ENCODE data around the gene ENAH.

The ENAH gene

GRCh38 chr1:225601902-225602589 lies 50.9 kb downstream of the ENAH start:
- no peak for DNase-seq

DNA sequence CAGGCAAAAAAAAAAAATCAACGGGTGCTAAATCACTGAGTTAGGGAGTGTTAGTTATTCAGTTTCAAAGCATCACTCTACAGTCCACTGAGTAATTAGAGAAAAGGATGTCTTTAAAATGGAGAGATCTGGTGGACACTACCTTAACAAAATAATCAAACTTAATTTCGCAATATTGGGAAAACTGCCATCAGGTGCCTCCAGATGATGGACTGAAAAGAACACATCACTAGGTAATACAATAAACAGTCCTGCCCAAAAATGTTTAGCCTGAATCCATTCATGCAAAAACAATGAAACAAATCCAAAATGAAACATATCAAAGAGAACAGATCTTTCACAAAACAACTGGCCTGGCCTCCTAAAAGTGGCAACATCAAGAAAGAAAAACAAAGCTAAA lies 54.1 kb downstream of the ENAH start:
- no peak for DNase-seq

DNA sequence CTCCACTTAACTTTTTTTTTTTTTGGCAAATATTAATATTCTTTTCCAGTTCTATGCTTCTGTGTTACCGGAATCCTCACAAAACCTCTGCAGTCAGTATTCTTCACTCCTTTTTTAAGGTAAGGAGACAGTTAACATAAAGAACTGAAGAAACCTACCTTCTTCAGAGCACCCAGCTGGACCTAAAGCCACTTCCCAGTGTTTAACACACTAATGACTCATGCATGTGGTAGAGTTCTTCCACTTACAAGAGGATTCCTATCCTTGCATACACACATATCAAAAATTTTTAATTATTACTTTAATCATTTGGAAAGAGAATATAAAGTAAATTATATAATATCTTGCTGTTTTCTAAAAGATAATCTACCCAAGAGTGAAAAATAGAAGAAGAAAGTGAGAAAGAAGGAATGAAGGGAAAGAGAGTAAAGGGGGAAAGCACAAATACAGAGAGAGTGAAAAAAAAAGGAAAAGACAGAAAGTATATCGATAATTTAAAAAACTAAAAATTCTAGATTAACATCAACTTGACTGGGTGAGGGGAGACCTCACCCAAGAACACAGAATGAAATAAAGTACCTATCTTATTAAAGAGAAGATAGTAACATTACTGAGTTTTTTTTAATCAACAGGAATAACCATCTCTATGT lies 54.9 kb downstream of the ENAH start:
- no peak for DNase-seq

- no peak for DNase-seq
Observed at GRCh38 chr1:225596736-225597135, 56.2 kb downstream of the ENAH start.

DNA sequence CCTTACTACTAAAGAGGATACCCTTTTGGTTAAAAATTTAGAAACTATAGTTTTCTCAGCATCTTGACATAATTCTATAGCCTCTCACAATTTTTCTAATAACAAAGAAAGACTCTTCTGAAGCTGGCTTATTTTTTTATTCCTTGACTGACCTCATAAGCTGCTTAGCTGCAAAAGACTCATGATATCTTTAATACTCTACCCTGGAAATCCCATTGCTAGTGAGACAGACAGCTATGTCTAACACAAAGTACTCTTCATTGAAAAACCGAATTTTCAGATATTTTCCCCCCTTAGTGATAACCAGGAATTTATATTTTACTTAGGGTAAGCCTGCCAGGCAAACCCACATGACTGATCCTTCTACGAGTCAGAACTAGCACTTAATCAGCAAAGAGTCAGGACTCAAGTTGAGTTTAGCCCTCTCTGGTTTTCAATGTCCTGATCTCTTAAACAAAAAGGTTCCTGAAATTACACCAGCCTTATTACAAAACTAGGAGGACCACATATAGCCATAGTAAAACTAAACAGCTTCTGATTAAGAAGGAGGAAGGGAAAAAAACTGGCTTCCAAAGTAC lies 56.9 kb downstream of the ENAH start:
- no peak for DNase-seq

GRCh38 chr1:225595452-225595851 lies 57.5 kb downstream of the ENAH start:
- DNase-seq = no peak

DNA sequence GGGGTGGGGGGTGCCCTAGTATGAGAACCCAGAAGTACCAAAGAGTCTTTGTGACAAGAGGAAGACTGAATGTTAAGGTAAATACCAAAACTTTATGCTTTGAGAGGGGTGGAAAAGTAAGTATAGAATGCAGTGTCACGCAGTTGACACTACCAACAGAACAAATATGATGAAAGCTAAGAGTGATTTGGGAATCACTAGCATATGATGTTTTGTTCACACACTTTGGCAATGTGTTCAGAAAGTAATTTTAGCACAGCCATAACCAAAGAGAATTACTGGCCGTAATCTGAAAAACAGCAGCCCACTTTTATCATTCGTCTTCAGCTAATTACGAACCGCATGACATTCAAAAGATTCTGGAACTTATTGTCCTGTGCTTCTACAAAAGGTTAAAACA lies 59.5 kb downstream of the ENAH start:
- DNase-seq = no peak

DNA sequence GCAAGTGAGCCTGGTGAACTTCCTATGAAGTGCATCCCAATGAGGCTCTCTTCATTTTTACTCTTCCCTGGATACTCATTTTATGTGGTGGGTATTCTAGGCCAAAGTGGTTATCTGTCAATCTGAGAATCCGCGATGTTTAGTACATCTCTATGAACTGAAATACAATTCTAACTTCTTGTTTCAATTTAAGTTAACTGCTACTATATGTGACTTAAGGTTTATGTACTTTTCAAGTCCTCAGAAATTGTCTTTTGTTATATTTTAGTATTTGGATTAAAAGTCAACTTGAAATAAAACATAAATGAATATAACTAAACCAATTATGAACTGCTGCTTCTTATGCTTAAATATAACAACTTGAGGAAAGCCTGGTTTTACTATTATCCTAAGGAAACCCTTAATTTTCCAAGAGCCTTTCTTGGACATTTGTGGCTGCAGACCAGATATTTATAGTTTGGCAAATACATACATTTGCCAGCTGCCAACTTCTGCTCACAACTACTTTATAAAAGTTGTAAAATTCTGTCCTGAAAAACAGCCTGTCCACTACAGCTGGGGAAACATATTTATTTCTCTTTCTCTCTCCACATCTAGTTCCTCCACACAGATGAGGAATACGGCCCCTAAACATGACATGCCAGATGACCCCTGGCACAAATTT lies 60.4 kb downstream of the ENAH start:
- no peak for DNase-seq

GRCh38 chr1:225587310-225587709 lies 65.6 kb downstream of the ENAH start:
- no peak for DNase-seq

GRCh38 chr1:225581186-225581585 lies 71.7 kb downstream of the ENAH start:
- no peak for DNase-seq

- DNase-seq = peak; percentile 81
Observed at GRCh38 chr1:225580238-225581099, 72.5 kb downstream of the ENAH start.

- DNase-seq = no peak
Observed at GRCh38 chr1:225578251-225578977, 74.5 kb downstream of the ENAH start.

GRCh38 chr1:225577241-225577640 lies 75.7 kb downstream of the ENAH start:
- no peak for DNase-seq

GRCh38 chr1:225573216-225573615 lies 79.7 kb downstream of the ENAH start:
- DNase-seq = no peak

DNA sequence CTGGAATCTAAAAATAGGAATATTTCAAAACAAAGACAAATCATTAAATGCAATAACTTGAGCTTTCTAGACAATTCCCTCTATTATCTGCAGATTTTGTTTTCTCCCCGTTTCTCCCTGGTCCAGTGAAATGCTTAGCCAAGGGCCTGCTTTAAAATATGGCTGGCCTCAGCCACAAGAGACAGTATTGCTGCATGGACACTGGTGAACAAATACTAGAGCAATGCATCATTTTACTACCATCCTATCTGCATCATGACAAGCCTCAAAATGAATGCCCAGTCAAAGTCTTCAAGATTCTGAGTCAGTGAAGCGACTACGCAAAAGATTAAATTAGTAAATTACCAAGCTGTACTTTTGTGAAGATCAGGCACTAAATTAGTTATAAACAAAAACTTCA lies 80.5 kb downstream of the ENAH start:
- DNase-seq = no peak

GRCh38 chr1:225567789-225568188 lies 85.1 kb downstream of the ENAH start:
- DNase-seq = peak; percentile 16

GRCh38 chr1:225565847-225566246 lies 87.1 kb downstream of the ENAH start:
- no peak for DNase-seq

DNA sequence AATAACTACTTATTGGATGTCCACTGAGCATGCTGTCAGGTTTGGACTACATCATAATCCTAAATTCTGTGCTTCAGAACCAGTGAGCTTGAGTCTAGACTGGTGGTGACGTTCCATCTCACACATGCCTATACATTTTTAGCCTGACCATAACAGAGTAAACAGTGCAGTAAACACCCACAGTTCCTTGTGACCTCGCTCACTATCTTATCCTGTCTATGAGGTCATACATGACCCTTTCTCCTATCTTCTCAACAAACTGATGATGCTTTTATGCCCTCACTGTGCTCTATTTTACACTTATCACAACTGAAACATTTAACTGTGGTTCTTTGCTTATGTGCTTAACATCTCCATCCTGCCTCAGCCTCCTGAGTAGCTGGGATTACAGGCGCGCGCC lies 91.2 kb downstream of the ENAH start:
- DNase-seq = no peak

GRCh38 chr1:225559902-225560301 lies 93.0 kb downstream of the ENAH start:
- DNase-seq = no peak

GRCh38 chr1:225559326-225559725 lies 93.6 kb downstream of the ENAH start:
- no peak for DNase-seq

DNA sequence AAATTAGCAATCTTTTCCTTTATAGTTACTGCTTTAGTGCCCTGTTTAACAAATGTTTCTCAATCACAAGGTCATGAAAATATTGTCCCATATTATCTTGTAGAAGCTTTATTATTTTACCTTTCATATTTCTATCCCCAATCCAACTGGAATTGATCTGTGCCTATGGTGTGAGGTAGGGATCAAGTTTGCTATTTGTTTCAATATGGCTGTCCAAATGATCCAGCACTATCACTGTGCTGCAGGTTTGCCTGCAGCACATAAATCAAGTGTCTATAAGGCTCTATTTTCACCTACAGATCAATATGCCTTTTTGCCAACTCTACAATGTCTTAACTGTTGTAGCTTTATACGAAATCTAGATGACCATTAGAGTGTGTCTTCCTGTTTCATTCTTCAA lies 96.2 kb downstream of the ENAH start:
- no peak for DNase-seq

- no peak for DNase-seq
Observed at GRCh38 chr1:225555821-225556220, 97.1 kb downstream of the ENAH start.

Measured in NCI-H2171 treated with DMSO at 0.1 percent for 48 hours (cell line).